NB4 (cell line): Measurements from ENCODE around the gene FLRT2.

Source experiments
- DNase-seq: peaks from one replicate; pipeline ENCODE4 v3.0.0; 2010; ENCODE audit warnings: low read depth
- H3K4me3 ChIP-seq: one replicate; pipeline ENCODE4 v1.5.1; 2011; ENCODE audit warnings: mild to moderate bottlenecking, low read depth, low read length, moderate library complexity
- CTCF ChIP-seq: IDR thresholded peaks from one replicate; pipeline ENCODE4 v1.5.1; 2012; ENCODE audit warnings: low read depth, low read length
- MAX ChIP-seq: IDR thresholded peaks from 2 replicates; pipeline ENCODE4 v1.6.1; 2011; ENCODE audit warnings: low read depth, low read length
- MYC ChIP-seq: IDR thresholded peaks from 2 replicates; pipeline ENCODE4 v1.6.1; 2011; ENCODE audit warnings: low read depth, low read length
- POLR2A ChIP-seq: IDR thresholded peaks from 2 replicates; pipeline ENCODE4 v1.6.1; 2011; ENCODE audit warnings: mild to moderate bottlenecking; ENCODE audit not compliant: insufficient read length; ENCODE audit errors: extremely low read depth

FLRT2 gene

GRCh38 chr14:85535991-85536832 is 6.3 kb downstream of the FLRT2 start:
- TF ChIP-seq CTCF: no peak
- TF ChIP-seq POLR2A: no peak
- TF ChIP-seq MAX: no peak
- TF ChIP-seq MYC: no peak
- H3K4me3 ChIP-seq: no peak overlapping the region

GRCh38 chr14:85536833-85537190 is 6.9 kb downstream of the FLRT2 start:
- H3K4me3 ChIP-seq: no peak overlapping the region
- no peak for DNase-seq
- TF ChIP-seq CTCF (no peak), MAX (no peak), POLR2A (no peak), MYC (no peak)

More at GRCh38 chr14:85535991-85536832, 6.3 kb downstream of the FLRT2 start:
- DNase-seq: peak; percentile 7

- no peak overlapping the region for H3K4me3 ChIP-seq
- no peak for TF ChIP-seq CTCF
- TF ChIP-seq POLR2A: no peak
- no peak for TF ChIP-seq MAX
- TF ChIP-seq MYC: no peak
- DNase-seq: no peak
Measured at GRCh38 chr14:85537526-85537925, 7.6 kb downstream of the FLRT2 start.

GRCh38 chr14:85538636-85539035 is 8.7 kb downstream of the FLRT2 start:
- no peak for DNase-seq
- no peak overlapping the region for H3K4me3 ChIP-seq
- no peak for TF ChIP-seq CTCF
- no peak for TF ChIP-seq MYC
- no peak for TF ChIP-seq POLR2A
- no peak for TF ChIP-seq MAX

- H3K4me3 ChIP-seq: no peak overlapping the region
- no peak for DNase-seq
- TF ChIP-seq MYC (no peak), MAX (no peak), POLR2A (no peak), CTCF (no peak)
Measured at GRCh38 chr14:85539510-85539909, 9.6 kb downstream of the FLRT2 start.
